Heart left ventricle (tissue), 13 donors: ENCODE data around the gene UBE2U.

ENCODE experiments used
- POLR2A ChIP-seq, 2 donors: fragments of 450-650 bp; IDR thresholded peaks; one replicate each; pipeline ENCODE4 v1.6.1; 2017; ENCODE audit warnings: antibody characterized with exemption in 2 of 2, mild to moderate bottlenecking in 2 of 2, moderate library complexity in 2 of 2
- TF ChIP-seq, protein P1 (sequence below), 12 donors: fragments of 200-600 bp; sonication (generic) in 4 of 12; IDR thresholded peaks; one replicate each; pipeline versions ENCODE4 v1.5.0 to v1.8.0; 2018 to 2022; ENCODE audit warnings: antibody characterized with exemption in 12 of 12, mild to moderate bottlenecking in 5 of 12
- donor health status: ischemic (EF 13 %, LVEDD 7.1; RV severe dilation, severe dysfunction).
- donor health status: DM: no; HTN: yes; CAD: no.
- donor health status: DM: no; HTN: no; CAD: no.
- donor health status: ischemic (EF 25% LVEDD 6.9; RV normal size, moderate dysfunction).
- donor health status: ischemic (EF 25% LVEDD 5.7; RV mildly dilated, moderate dysfunction).
- donor health status: ischemic (EF 35%, LVEDD 5.7; RV mildly dilated, moderate dysfunction).
- donor health status: nonischemic (EF 11% LVEDD 7.7; RV severe dilation, severe dysfunction).
- donor health status: DM: yes; HTN: yes; CAD: no.
- donor health status: PGD.
- donor health status: ischemic (EF 29% LVEDD 5.4; RV normal size, mild dysfunction).
- donor health status: nonischemic (EF 23%, LVEDD 6.1; RV moderate dilation, normal function).

DNA sequence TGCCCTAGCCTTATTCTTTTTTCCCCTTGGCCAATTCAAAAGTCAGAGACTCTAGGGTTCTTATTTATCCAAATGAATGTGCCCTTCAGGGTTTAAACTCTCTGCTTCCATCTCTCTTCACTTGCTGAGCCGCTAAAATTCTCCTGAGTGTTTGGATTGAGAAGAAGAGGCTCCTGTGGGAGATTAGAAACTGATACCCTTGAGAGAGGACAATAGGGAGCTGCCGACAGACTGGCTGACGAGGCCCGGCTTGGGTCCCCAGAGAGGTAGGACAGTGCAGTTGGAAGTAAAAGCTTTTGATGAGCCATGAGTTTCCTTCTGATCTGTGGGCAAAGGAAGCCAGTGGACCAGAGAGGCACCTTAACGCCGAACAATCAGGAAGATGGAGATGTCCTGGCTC, 41.3 kb upstream of the UBE2U start:
- TF ChIP-seq, protein P1, sequence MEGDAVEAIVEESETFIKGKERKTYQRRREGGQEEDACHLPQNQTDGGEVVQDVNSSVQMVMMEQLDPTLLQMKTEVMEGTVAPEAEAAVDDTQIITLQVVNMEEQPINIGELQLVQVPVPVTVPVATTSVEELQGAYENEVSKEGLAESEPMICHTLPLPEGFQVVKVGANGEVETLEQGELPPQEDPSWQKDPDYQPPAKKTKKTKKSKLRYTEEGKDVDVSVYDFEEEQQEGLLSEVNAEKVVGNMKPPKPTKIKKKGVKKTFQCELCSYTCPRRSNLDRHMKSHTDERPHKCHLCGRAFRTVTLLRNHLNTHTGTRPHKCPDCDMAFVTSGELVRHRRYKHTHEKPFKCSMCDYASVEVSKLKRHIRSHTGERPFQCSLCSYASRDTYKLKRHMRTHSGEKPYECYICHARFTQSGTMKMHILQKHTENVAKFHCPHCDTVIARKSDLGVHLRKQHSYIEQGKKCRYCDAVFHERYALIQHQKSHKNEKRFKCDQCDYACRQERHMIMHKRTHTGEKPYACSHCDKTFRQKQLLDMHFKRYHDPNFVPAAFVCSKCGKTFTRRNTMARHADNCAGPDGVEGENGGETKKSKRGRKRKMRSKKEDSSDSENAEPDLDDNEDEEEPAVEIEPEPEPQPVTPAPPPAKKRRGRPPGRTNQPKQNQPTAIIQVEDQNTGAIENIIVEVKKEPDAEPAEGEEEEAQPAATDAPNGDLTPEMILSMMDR (IDR thresholded peaks at IDR 0.05), result no peak
- no peak for TF ChIP-seq POLR2A (IDR thresholded peaks at IDR 0.05)
